Endometrial microvascular endothelial cells (primary cell): ENCODE measurements around the gene C17orf78. TPM values are rescaled to one million over a fixed set of nuclear protein-coding genes. Genes with fewer than 3 reads are reported as not detected.
"Not testable (repeated sequence)": the region's sequence is repeated elsewhere in the genome, so short reads cannot be mapped to it uniquely, and the experiment has no call there.

Source experiments
- in situ Hi-C: cut with HindIII; loops from 2 replicates; pipeline ENCODE4 v1.10.0; 2017; ENCODE audit warnings: low sequenced_read_pairs, low pct_unique_long_range_greater_than_20kb; ENCODE audit errors: inconsistent ontology term
- total RNA-seq: library from RNA; depleted of rRNA; stranded (reverse); fragments of >200 nt; gene quantifications from one replicate; pipeline ENCODE4 v1.2.3, GENCODE V29; 2015; ENCODE audit errors: inconsistent ontology term

The C17orf78 gene
- total RNA-seq, 1 donor from 2014 or later: not detected

GRCh38 chr17:37384560-37385149, 8.9 kb downstream of the C17orf78 start:
- in situ Hi-C loops: no loop called here

GRCh38 chr17:37385474-37385990, 9.7 kb downstream of the C17orf78 start:
- in situ Hi-C loops: no loop called here

GRCh38 chr17:37386462-37386861, 10.7 kb downstream of the C17orf78 start:
- in situ Hi-C loops: no loop called here

GRCh38 chr17:37388266-37388665, 12.5 kb downstream of the C17orf78 start:
- in situ Hi-C loops: no loop called here

GRCh38 chr17:37389160-37389559, 13.4 kb downstream of the C17orf78 start:
- in situ Hi-C loops: no loop called here

GRCh38 chr17:37391146-37391545, 15.4 kb downstream of the C17orf78 start:
- in situ Hi-C loops: no loop called here

GRCh38 chr17:37392024-37392590, 16.3 kb downstream of the C17orf78 start:
- in situ Hi-C loops: no loop called here

- in situ Hi-C loops: no loop called here
Observed at GRCh38 chr17:37393352-37393751, 17.6 kb downstream of the C17orf78 start.

- in situ Hi-C loops: no loop called here
Observed at GRCh38 chr17:37399265-37399803, 23.5 kb downstream of the C17orf78 start.

- in situ Hi-C loops: no loop called here
Observed at GRCh38 chr17:37400505-37400904, 24.7 kb downstream of the C17orf78 start.

GRCh38 chr17:37405522-37405921, 29.7 kb downstream of the C17orf78 start:
- in situ Hi-C loops: not testable (repeated sequence)

GRCh38 chr17:37405955-37406634, 30.3 kb downstream of the C17orf78 start:
- in situ Hi-C loops: no loop called here

- in situ Hi-C loops: no loop called here
Observed at GRCh38 chr17:37406635-37407461, 31.1 kb downstream of the C17orf78 start, which contains the start of the genes ACACA and TADA2A. Gene ACACA, minus strand, starts transcription at chr17:37406836. Its CDS starts 537 bp downstream, at chr17:37406299. Gene TADA2A, plus strand, starts transcription at chr17:37406886. Its CDS starts 4,480 bp downstream, at chr17:37411366.

GRCh38 chr17:37408145-37408479, 32.3 kb downstream of the C17orf78 start:
- in situ Hi-C loops: not testable (repeated sequence)

- in situ Hi-C loops: no loop called here
Observed at GRCh38 chr17:37410357-37410756, 34.6 kb downstream of the C17orf78 start.

- in situ Hi-C loops: no loop called here
Observed at GRCh38 chr17:37413875-37414519, 38.2 kb downstream of the C17orf78 start.

GRCh38 chr17:37417852-37418251, 42.1 kb downstream of the C17orf78 start:
- in situ Hi-C loops: no loop called here

GRCh38 chr17:37422971-37423625, 47.3 kb downstream of the C17orf78 start:
- in situ Hi-C loops: no loop called here
